GM21528 (cell line): ENCODE data around the gene THRAP3.
"Not testable (repeated sequence)": the region's sequence is repeated elsewhere in the genome, so short reads cannot be mapped to it uniquely, and the experiment has no call there.

Source experiments
- ATAC-seq: cut with Tn5 transposase; IDR thresholded peaks from one replicate; pipeline ENCODE4 v1.9.1; 2021; ENCODE audit warnings: mild to moderate bottlenecking, moderate library complexity; ENCODE audit not compliant: unreplicated experiment, low FRiP score

THRAP3 gene

DNA sequence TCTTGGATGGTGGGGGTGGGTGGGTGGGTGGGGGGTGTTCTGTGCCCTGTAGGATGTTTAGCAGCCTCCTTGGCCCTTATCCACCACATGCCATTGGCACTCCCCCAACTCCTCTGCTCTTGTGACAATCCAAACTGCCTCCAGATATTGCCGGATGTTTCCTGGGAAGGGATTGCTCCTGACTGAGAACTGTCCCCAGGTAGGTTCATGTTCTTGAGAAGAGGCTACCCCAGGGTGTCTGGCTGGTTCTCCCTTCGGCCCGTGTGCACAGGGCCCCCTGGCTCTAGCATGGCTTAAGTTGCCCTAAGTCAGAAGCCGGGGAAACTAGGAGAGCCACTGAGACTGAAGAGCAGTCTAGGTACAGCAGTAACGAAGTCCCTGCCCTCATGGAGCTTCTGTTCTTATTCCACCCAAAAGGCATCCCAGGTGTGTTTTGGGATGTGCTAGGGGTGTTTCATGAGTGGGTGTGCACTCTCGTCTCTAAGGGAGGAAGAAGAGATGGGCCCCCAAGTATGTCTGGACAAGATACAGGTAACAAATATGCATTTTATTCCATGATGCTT lies 19.8 kb upstream of the THRAP3 start:
- ATAC-seq: no peak

GRCh38 chr1:36206323-36206858 lies 17.9 kb upstream of the THRAP3 start:
- ATAC-seq: no peak

- no peak for ATAC-seq
These were observed 16.9 kb upstream of the THRAP3 start for GRCh38 chr1:36207339-36207738.

DNA sequence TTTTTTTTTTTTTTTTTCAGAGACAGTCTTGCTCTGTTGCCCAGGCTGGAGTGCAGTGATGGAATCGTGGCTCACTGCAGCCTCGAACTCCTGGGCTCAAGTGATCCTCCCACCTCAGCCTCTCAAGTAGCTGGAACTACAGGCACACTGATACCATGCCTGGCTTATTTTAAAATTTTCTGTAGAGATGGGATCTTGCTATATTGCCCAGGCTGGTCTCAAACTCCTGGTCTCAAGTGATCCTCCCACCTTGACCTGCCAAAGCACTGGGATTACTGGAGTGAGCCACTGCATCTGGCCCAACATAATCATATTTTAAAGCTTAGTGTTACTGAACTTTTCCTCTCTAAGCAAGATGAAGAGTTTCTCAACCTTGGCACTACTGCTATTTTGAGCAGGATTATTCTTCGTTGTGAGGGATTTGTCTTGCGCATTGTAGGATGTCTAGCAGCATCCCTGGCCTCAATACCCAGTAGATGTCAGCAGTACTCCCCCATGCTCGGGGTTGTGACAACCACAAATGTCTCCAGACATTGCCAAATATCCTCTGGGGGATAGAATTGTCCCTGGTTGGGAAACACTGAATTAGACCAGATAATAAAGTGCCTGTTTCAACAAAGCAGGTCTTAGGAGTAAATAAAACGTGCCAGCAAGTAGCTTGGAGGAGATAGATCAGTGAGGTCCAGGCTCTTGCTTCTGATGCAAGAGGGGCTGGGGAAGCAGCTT lies 15.1 kb upstream of the THRAP3 start:
- no peak for ATAC-seq

DNA sequence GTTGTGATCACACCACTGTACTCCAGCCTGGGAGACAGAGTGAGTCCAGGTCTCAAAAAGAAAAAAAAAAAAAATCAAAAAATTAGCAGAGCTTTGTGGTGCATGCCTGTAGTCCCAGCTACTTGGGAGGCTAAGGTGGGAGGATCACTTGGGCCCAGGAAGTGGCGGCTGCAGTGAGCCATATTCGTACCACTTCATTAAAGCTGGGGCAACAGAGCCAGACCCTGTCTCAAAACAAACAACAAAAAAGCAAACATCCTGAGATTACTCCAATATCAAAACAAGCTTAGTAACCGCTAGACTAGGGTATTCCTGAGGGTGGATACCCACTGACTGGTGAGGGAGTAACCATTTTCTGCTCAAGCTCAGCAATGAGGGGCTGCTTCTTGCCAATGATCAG lies 12.9 kb upstream of the THRAP3 start:
- no peak for ATAC-seq

- no peak for ATAC-seq
These were observed 12.4 kb upstream of the THRAP3 start for GRCh38 chr1:36211841-36212240.

- ATAC-seq: no peak
These were observed 11.5 kb upstream of the THRAP3 start for GRCh38 chr1:36212782-36213181.

DNA sequence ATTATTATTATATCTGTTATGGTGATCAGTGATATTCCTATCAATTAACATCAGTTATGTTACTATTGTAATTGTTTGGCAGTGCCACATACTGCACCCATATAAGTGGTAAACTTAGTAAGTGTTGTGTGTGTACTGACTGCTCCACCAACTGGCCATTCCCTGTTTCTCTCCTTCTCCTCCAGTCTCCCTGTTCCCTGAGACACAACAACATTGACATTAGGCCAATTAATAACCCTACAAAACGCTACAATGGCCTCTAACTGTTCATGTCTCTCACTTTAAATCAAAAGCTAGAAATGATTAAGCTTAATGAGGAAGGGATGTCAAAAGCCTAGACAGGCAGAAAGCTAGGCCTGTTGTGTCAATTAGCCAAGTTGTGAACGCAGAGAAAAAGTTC lies 6.6 kb upstream of the THRAP3 start:
- no peak for ATAC-seq

DNA sequence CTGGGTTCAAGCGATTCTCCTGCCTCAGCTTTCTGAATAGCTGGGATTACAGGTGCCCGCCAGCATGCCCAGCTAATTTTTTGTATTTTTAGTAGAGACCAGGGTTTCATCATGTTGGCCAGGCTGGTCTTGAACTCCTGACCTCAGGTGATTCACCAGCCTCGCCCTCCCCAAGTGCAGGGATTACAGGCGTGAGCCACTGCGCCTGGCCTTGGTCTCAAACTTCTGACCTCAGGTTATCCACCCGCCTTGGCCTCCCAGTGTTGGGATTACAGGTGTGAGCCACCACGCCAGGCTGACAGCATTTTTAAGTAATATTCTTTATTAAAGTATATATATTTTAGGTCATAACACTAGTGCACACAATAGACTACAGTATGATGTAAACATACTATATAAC lies 2.3 kb upstream of the THRAP3 start:
- ATAC-seq: not testable (repeated sequence)

- ATAC-seq: no peak
These were observed 1.5 kb upstream of the THRAP3 start for GRCh38 chr1:36222481-36223380.

GRCh38 chr1:36223381-36223995 lies 755 bp upstream of the THRAP3 start:
- peak; percentile 19 for ATAC-seq

DNA sequence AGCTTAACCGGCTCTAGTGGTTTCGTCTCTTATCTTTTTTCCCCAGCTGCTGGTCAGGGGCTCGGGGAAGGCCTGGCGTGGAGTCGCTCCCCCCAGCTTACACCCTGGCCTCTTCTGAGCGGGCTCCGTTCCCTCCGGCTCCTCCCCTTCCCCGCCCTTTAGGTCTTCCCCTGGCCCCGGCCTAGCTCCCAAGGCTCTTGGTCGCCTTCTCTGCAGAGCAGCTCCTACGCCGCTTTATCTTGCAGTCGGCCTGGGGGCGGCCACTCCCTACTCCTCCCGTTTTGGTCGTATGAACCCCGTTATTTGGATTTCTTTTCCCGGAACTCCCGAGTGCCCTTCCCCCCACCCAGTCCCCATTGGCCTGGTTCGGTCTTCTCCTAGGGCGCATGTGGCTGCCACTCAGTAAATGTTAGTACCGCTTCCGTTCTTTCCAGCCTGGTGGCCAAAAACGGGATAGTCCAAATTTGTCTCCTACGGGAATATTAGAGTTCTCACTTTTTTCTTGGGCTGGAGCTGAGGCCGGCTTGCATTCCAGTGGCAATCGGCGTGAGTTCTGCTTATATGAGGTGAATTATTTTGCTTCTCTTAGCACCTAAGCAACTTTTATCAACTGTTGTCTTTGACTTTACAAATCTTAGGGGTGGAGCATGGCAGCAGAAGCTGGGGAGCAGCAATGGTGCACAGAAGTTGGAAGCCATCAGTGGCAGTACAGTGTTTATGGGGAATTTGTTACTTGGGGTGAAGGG lies 467 bp downstream of the THRAP3 start:
- ATAC-seq: peak; percentile 67

GRCh38 chr1:36225283-36225899 lies 1.1 kb downstream of the THRAP3 start:
- no peak for ATAC-seq

GRCh38 chr1:36230279-36230678 lies 6.0 kb downstream of the THRAP3 start:
- ATAC-seq: not testable (repeated sequence)

- no peak for ATAC-seq
These were observed 6.9 kb downstream of the THRAP3 start for GRCh38 chr1:36231191-36231590.

DNA sequence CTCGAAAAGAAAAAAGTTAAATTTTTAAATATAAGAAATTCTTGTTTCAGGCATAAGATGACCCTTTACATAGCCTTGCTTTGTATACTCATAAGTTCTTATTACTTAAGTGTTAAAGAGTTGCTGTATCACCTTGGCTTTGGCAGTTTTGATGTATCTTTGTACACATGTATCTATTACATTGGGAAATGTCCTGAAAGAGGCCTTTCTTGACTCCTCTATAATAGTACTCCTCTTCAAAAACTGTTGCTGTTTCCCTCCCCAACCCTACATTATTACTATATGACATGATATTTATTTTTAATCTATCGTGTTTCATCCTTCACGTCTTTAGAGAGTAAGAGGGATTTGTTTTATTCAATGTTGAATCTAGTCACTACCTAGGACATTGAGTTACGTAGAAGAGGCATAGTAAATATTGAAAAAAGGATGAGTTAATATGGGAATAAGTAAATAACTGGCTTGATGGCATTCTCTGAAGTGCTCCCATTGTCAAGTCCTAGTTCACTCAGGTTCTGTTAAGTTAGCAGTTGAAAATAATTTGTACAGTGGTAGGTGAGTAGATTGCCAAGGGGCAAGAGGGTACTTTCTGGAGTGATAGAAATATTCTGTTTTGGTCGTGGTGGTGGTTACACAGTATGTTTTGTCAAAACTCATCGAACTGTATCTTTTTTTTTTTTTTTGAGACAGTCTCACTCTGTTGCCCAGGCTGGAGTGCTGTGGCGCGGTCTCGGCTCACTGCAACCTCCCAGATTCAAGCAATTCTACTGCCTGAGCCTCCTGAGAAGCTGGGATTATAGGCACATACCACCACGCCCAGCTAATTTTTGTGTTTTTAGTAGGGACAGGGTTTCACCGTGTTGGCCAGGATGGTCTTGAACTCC lies 8.2 kb downstream of the THRAP3 start:
- ATAC-seq: no peak

DNA sequence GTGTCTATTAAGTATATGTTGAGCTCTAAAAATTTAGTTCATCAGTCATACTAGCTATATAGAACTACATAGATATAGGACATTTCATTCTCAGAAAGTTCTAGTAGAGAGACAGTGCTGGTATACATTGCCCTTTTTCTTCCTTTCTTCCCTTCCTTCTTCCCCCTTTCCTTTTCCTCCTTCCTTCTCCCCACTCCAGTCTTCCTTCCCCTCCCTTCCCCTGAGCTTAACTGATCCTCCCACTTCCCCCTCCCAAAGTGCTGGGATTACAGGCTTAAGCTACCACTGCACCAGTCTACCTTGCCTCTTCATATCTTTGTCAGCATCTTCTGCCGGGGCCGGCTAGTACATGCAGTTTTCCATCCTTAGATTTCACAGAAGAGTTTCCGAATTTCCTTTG lies 12.1 kb downstream of the THRAP3 start:
- no peak for ATAC-seq

- ATAC-seq: no peak
These were observed 14.2 kb downstream of the THRAP3 start for GRCh38 chr1:36238433-36238832.
